Measurements from ENCODE around the gene FKBP10.

DNA sequence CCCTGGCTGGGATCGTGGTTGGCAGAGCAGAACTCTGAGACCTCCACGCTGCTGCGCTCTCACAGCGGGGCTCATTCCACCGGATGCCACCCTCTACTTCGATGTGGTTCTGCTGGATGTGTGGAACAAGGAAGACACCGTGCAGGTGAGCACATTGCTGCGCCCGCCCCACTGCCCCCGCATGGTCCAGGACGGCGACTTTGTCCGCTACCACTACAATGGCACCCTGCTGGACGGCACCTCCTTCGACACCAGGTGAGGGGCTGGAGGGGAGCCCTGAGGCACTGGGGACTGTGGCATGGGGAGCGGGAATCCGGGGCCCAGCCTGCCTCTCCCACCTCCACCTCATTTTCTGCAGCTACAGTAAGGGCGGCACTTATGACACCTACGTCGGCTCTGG is 5.2 kb downstream of the FKBP10 start:
- TF ChIP-seq TARDBP (IDR thresholded peaks at IDR 0.05; ENCODE audit: borderline replicate concordance) (no peak), HCFC1 (IDR thresholded peaks at IDR 0.05; ENCODE audit: low read length) (no peak), PAX5 (IDR thresholded peaks at IDR 0.05; ENCODE audit: borderline replicate concordance, low read depth, low read length) (no peak), FOXK2 (IDR thresholded peaks at IDR 0.05) (no peak), CREB1 (IDR thresholded peaks at IDR 0.05; ENCODE audit: low read depth) (no peak), POLR2AphosphoS5 (IDR thresholded peaks at IDR 0.05; ENCODE audit: low read length) (no peak), JUND (IDR thresholded peaks at IDR 0.05; ENCODE audit: low read depth, low read length) (no peak), EZH2 (IDR thresholded peaks at IDR 0.05; ENCODE audit: borderline replicate concordance, control insufficient read depth, low read depth, low read length) (no peak), POLR2A (IDR thresholded peaks at IDR 0.05; ENCODE audit: low read depth, low read length) (no peak), GABPA (IDR thresholded peaks at IDR 0.05; ENCODE audit: low read depth) (no peak)
- TF ChIP-seq, protein P1, sequence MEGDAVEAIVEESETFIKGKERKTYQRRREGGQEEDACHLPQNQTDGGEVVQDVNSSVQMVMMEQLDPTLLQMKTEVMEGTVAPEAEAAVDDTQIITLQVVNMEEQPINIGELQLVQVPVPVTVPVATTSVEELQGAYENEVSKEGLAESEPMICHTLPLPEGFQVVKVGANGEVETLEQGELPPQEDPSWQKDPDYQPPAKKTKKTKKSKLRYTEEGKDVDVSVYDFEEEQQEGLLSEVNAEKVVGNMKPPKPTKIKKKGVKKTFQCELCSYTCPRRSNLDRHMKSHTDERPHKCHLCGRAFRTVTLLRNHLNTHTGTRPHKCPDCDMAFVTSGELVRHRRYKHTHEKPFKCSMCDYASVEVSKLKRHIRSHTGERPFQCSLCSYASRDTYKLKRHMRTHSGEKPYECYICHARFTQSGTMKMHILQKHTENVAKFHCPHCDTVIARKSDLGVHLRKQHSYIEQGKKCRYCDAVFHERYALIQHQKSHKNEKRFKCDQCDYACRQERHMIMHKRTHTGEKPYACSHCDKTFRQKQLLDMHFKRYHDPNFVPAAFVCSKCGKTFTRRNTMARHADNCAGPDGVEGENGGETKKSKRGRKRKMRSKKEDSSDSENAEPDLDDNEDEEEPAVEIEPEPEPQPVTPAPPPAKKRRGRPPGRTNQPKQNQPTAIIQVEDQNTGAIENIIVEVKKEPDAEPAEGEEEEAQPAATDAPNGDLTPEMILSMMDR (IDR thresholded peaks at IDR 0.05 in 2 of 3, conservative IDR thresholded peaks at IDR 0.05 in 1 of 3; ENCODE audit: control insufficient read depth in 2 of 3, extremely low read depth in 1 of 3, insufficient read depth in 1 of 3, low read depth in 3 of 3, low read length in 3 of 3) = no peak

Data from GM12878 (cell line).